HG03575 (cell line): ENCODE data around the gene BMS1.
"Not testable (repeated sequence)": the region's sequence is repeated elsewhere in the genome, so short reads cannot be mapped to it uniquely, and the experiment has no call there.

Experiments used
- ATAC-seq: cut with Tn5 transposase; IDR thresholded peaks from one replicate; pipeline ENCODE4 v1.9.1; 2021; ENCODE audit not compliant: unreplicated experiment, insufficient number of reproducible peaks, low FRiP score; ENCODE audit errors: extremely low read depth

The BMS1 gene, protein sequence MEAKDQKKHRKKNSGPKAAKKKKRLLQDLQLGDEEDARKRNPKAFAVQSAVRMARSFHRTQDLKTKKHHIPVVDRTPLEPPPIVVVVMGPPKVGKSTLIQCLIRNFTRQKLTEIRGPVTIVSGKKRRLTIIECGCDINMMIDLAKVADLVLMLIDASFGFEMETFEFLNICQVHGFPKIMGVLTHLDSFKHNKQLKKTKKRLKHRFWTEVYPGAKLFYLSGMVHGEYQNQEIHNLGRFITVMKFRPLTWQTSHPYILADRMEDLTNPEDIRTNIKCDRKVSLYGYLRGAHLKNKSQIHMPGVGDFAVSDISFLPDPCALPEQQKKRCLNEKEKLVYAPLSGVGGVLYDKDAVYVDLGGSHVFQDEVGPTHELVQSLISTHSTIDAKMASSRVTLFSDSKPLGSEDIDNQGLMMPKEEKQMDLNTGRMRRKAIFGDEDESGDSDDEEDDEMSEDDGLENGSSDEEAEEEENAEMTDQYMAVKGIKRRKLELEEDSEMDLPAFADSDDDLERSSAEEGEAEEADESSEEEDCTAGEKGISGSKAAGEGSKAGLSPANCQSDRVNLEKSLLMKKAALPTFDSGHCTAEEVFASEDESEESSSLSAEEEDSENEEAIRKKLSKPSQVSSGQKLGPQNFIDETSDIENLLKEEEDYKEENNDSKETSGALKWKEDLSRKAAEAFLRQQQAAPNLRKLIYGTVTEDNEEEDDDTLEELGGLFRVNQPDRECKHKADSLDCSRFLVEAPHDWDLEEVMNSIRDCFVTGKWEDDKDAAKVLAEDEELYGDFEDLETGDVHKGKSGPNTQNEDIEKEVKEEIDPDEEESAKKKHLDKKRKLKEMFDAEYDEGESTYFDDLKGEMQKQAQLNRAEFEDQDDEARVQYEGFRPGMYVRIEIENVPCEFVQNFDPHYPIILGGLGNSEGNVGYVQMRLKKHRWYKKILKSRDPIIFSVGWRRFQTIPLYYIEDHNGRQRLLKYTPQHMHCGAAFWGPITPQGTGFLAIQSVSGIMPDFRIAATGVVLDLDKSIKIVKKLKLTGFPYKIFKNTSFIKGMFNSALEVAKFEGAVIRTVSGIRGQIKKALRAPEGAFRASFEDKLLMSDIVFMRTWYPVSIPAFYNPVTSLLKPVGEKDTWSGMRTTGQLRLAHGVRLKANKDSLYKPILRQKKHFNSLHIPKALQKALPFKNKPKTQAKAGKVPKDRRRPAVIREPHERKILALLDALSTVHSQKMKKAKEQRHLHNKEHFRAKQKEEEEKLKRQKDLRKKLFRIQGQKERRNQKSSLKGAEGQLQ

GRCh38 chr10:42782446-42783180, at the start of gene BMS1:
Gene BMS1 (plus strand): TSS chr10:42782795. CDS start chr10:42784395, 1,600 bp downstream.
- ATAC-seq: peak; percentile 86

GRCh38 chr10:42734536-42734935, 48.1 kb upstream of the BMS1 start:
- ATAC-seq: no peak

- no peak for ATAC-seq
These were observed 43.9 kb upstream of the BMS1 start for GRCh38 chr10:42738679-42739078.

DNA sequence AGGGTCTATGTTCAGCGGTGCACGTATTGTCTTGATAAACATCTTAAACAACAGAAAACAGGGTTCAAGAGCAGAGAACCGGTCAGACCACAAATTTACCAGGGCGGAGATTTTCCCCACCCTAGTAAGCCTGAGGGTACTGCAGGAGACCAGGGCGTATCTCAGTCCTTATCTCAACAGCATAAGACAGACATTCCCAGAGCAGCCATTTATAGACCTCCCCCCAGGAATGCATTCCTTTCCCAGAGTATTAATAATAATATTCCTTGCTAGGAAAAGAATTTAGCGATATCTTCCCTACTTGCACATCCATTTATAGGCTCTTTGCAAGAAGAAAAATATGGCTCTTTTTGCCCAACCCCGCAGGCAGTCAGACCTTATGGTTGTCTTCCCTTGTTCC, 41.1 kb upstream of the BMS1 start:
- not testable (repeated sequence) for ATAC-seq

GRCh38 chr10:42743697-42744096, 38.9 kb upstream of the BMS1 start:
- ATAC-seq: no peak

DNA sequence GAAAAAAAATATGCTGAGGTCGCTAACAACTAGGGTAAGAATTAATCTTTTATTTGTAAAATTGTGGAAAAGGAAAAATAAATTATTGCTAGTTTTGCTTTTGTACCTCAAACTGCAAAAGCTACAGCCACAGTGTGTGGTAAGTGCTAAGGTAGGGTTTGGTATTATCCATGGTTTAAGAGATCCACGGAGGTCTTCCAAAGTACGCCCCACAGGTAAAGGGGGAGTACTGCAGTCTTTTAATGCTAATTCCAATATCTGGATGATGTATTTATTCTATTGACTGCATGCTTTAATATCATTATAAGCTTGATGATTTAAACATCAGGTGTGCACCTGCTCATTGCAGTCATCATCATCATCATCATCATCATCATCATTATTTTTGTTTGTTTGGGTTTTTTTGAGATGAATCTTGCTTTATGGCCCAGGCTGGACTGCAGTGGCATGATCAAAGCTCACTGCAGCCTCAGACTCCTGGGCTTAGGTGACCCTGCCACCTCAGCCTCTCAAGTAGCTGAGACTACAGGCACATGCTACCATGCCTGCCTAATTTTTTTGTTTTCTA, 38.4 kb upstream of the BMS1 start:
- ATAC-seq: no peak

DNA sequence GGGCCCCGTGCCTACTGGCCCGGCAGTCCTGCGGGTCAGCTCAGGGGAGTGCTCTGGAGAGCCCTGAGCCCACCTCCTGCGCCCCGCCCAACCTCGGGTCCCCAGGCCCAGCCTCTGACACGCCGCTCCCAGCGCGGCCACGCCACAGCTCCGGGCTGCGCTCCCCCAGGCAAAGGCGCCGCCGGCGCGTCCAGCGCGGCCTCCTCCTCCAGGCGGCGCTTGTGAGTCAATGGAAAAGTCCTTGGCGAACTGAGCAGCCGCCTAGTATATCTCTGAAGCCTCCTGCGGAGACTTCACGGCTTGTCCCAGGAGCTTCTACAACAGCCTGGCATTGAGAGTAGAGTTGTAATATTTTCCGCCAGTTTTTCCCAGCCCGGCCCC, 29.5 kb upstream of the BMS1 start:
- no peak for ATAC-seq

- no peak for ATAC-seq
These were observed 29.0 kb upstream of the BMS1 start for GRCh38 chr10:42753507-42754154.

GRCh38 chr10:42754155-42755027, 28.2 kb upstream of the BMS1 start:
- ATAC-seq: no peak

GRCh38 chr10:42755028-42755451, 27.6 kb upstream of the BMS1 start:
- ATAC-seq: no peak

DNA sequence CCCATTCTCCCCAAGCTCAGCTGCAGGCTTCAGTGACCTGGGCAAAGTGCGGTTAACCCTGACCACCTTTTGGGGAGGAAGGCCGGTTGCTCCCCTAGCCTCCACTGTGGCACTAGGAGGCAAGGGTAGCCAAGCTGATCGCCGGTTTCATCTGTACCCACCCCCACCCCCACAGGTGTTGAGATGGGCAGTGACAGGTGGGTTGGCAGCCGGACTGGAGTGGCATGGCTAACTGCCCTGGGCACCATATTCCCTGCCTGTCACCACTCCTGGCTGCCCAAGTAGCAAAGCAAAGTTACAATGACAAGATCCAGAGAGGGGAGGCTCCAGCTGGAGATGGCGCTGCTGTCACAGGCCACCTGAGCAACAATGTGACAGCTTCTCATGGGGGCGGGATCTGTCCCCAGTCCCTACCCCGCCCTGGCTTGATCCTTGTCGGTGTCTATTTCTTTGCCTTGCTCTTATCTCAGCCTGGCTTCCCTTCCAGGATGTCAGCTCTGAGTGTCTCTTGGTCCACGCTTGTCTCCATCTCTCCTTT, 27.0 kb upstream of the BMS1 start:
- ATAC-seq: no peak

DNA sequence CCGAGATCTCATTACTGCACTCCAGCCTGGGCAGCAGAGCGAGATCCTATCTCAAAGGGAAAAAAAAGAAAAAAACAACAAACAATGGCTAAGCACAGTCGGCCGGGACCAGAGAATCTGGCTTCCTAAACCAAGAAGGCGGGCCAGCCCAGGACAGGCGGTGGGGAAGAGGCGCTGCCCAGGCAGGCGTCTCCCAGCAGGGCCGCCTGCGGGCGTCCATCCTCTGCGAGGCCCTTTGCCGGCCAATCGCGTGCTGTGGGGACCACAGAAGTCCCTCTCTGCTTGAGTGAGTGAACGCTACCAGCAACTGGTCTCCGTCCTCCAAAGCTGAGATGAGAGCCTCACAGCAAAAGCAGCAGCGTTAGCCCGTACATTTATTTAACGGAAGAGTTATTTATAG, 14.7 kb upstream of the BMS1 start:
- no peak for ATAC-seq

GRCh38 chr10:42768581-42769152, 13.9 kb upstream of the BMS1 start:
- no peak for ATAC-seq

GRCh38 chr10:42769173-42769572, 13.4 kb upstream of the BMS1 start:
- ATAC-seq: no peak

- no peak for ATAC-seq
These were observed 12.9 kb upstream of the BMS1 start for GRCh38 chr10:42769673-42770072.

DNA sequence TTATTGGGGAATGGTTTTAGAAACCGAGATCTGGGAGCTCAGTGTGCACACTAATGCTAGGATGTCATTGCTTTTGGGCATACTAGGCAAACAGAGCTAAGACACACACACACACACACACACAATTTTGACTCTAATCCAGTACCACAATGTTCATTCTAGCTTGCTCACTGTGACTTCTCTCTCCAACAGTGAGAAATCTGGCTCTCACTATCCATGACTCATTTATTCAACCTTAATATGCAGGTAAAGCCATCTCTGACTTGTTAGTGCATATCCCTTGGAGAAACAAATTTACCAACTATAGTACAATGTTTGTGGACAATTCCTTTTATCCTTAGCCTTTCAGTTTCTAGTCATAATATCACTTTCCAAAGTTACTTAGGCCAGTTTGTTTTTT, 5.9 kb upstream of the BMS1 start:
- no peak for ATAC-seq
